ENCODE data around the gene FBXW5. TPM values are rescaled to one million over a fixed set of nuclear protein-coding genes. Genes with fewer than 3 reads are reported as not detected.

FBXW5 gene
- total RNA-seq, 1 experiment from 2014 or later = 88.0 TPM

GRCh38 chr9:136952321-136952850, 7.8 kb upstream of the FBXW5 start:
- H4K20me1 ChIP-seq (ENCODE audit: insufficient read depth) = no peaks in the 10 kb centered on the region
- no peak for DNase-seq (ENCODE audit: low read depth, low spot score)
- H3K27ac ChIP-seq (ENCODE audit: low read depth, low read length) = no peak overlapping the region
- H2AFZ ChIP-seq (ENCODE audit: low read depth, low read length, poor library complexity, severe bottlenecking) = no peak overlapping the region
- no peak overlapping the region for H3K4me2 ChIP-seq (ENCODE audit: low read length)
- H3K9me2 ChIP-seq (ENCODE audit: insufficient read depth) = no peaks in the 10 kb centered on the region
- no peak overlapping the region for H3K4me3 ChIP-seq (replicated peaks in 1 of 2; ENCODE audit: low read depth in 1 of 2, low read length in 2 of 2)
- ChIA-PET CTCF (no interaction called here), POLR2A (no interaction called here), RAD21 (ENCODE audit: low non-redundant PET in 1 of 2, low total read pairs in 2 of 2, uncharacterized antibody in 2 of 2, unreplicated experiment in 2 of 2) (no interaction called here)
- no peak overlapping the region for H3K9ac ChIP-seq (ENCODE audit: low read length)
- TF ChIP-seq SIN3A (IDR thresholded peaks at IDR 0.05; ENCODE audit: low read depth) (no peak), REST (IDR thresholded peaks at IDR 0.05; ENCODE audit: low read depth) (no peak)
- no TSS peak for BruUV-seq (replicated peaks)
- intact Hi-C loops (cut with micrococcal nuclease) = no loop called here
- H3K79me2 ChIP-seq (ENCODE audit: insufficient read depth, low read length) = no peaks in the 10 kb centered on the region
- H3K9me3 ChIP-seq (ENCODE audit: control insufficient read depth in 1 of 2, insufficient read depth in 1 of 2, low read depth in 1 of 2, low read length in 2 of 2) = no peaks in the 10 kb centered on the region
- no peaks in the 10 kb centered on the region for H3K36me3 ChIP-seq (ENCODE audit: control insufficient read depth in 1 of 2, insufficient read depth in 2 of 2, low read length in 2 of 2)
- H3K4me1 ChIP-seq (ENCODE audit: control insufficient read depth in 1 of 2, insufficient read depth in 2 of 2, low read length in 2 of 2) = peaks cover 20 to 37% of the 10 kb centered on the region in 2 experiments
- no peaks in the 10 kb centered on the region for H3K27me3 ChIP-seq (ENCODE audit: insufficient read depth, low read length)
- no peak for ATAC-seq

GRCh38 chr9:136951541-136952320, 7.2 kb upstream of the FBXW5 start, which contains the start of gene LCN12:
Gene LCN12 (plus strand): TSS chr9:136952273. CDS start chr9:136952328, 55 bp downstream.
- Histone ChIP-seq H2AFZ (ENCODE audit: low read depth, low read length, poor library complexity, severe bottlenecking) (no peak within 1 kb of the TSS), H3K4me2 (ENCODE audit: low read length) (no peak within 1 kb of the TSS), H3K79me2 (ENCODE audit: insufficient read depth, low read length) (no peaks in the 10 kb centered on the region), H3K4me3 (replicated peaks in 1 of 2; ENCODE audit: low read depth in 1 of 2, low read length in 2 of 2) (no peak within 1 kb of the TSS), H3K36me3 (ENCODE audit: control insufficient read depth in 1 of 2, insufficient read depth in 2 of 2, low read length in 2 of 2) (no peaks in the 10 kb centered on the region), H3K9me2 (ENCODE audit: insufficient read depth) (no peaks in the 10 kb centered on the region), H3K9me3 (ENCODE audit: control insufficient read depth in 1 of 2, insufficient read depth in 1 of 2, low read depth in 1 of 2, low read length in 2 of 2) (no peaks in the 10 kb centered on the region), H4K20me1 (ENCODE audit: insufficient read depth) (no peaks in the 10 kb centered on the region), H3K9ac (ENCODE audit: low read length) (no peak within 1 kb of the TSS), H3K27me3 (ENCODE audit: insufficient read depth, low read length) (no peaks in the 10 kb centered on the region), H3K4me1 (ENCODE audit: control insufficient read depth in 1 of 2, insufficient read depth in 2 of 2, low read length in 2 of 2) (peaks cover 20 to 40% of the 10 kb centered on the region in 2 experiments), H3K27ac (ENCODE audit: low read depth, low read length) (no peak within 1 kb of the TSS)
- CTCF ChIA-PET = interaction anchor here (0.5 to 1.5 kb wide), 3 partner anchors 40 to 95 kb away, joined by 3 to 4 read pairs (median 3); no protein-coding TSS in a partner anchor
- RAD21 ChIA-PET (ENCODE audit: low non-redundant PET in 1 of 2, low total read pairs in 2 of 2, uncharacterized antibody in 2 of 2, unreplicated experiment in 2 of 2) = no interaction called here
- BruUV-seq (replicated peaks) = no TSS peak
- POLR2A ChIA-PET = interaction anchor here (1.0 kb wide), 1 partner anchor 27 kb away, joined by 3 read pairs; no protein-coding TSS in a partner anchor
- ATAC-seq = no peak
- DNase-seq (ENCODE audit: low read depth, low spot score) = no peak
- intact Hi-C loops (cut with micrococcal nuclease) = no loop called here
- TF ChIP-seq REST (IDR thresholded peaks at IDR 0.05; ENCODE audit: low read depth) = no peak
- TF ChIP-seq POLR2A (IDR thresholded peaks at IDR 0.05; ENCODE audit: borderline replicate concordance, extremely low read depth, insufficient read depth, insufficient read length) = no peak
- TF ChIP-seq SP1 (IDR thresholded peaks at IDR 0.05; ENCODE audit: low read depth) = no peak
- TF ChIP-seq EGR1 (IDR thresholded peaks at IDR 0.05; ENCODE audit: low read depth) = no peak
- no peak for TF ChIP-seq ELF1 (IDR thresholded peaks at IDR 0.05; ENCODE audit: borderline replicate concordance, low read depth)
- TF ChIP-seq YY1 (IDR thresholded peaks at IDR 0.05; ENCODE audit: extremely low read depth, insufficient replicate concordance, low read depth, low read length) = no peak
- TF ChIP-seq EZH2 (IDR thresholded peaks at IDR 0.05) = no peak

Measured in HCT116 (cell line).